ENCODE data around the gene SDF2L1. TPM values are rescaled to one million over a fixed set of nuclear protein-coding genes. Genes with fewer than 3 reads are reported as not detected.

The SDF2L1 gene
- polyA plus RNA-seq, 1 experiment, result 12.6 TPM

DNA sequence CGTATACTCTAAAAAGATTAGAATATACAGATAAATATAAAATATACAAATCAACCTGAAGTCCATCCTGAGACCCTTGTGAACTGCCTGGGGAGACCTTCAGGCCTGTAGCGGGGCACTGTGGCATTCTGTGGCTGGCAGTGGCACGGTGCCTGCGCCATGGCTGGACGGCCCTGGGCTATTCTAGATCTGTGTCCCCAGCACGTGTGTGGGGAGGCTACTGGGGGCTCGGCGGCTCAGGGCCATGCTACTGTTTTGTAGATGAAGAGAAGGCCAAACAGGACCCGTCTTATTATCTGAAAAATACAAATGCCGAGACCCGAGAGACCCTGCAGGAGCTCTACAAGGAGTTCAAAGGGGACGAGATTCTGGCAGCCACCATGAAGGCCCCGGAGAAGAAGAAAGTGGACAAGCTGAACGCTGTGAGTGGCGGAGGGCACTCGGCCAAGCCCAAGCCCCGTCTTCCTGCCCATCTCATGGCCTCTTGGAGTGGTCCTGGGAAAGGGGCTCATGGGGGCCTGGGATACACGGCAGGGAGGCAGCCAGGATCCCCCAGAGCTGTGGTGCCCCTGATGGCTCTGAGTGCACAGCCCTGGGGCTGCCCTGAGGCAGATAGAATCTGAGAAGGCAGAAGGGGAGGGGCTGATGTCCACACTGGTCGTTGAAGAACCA, 42.5 kb downstream of the SDF2L1 start:
- CTCF ChIA-PET, result no interaction called here

GRCh38 chr22:21685164-21685513, 43.0 kb downstream of the SDF2L1 start:
- ChIA-PET POLR2A (no interaction called here), CTCF (no interaction called here)

More for the DNA sequence above, 42.5 kb downstream of the SDF2L1 start:
- POLR2A ChIA-PET, result no interaction called here
- no peak overlapping the region for H3K4me3 ChIP-seq (ENCODE audit: low read depth, low read length)
- H3K27ac ChIP-seq (ENCODE audit: low read depth, low read length), result no peak overlapping the region
- H3K9me3 ChIP-seq (ENCODE audit: control insufficient read depth, insufficient read depth, low read length), result no peaks in the 10 kb centered on the region; the same call in 1 of the 2 replicates
- no peaks in the 10 kb centered on the region for H3K27me3 ChIP-seq (ENCODE audit: control insufficient read depth, insufficient read depth, low read length)
- no peak for TF ChIP-seq CTCF (IDR thresholded peaks at IDR 0.05; ENCODE audit: low read depth, low read length)
- DNase-seq (ENCODE audit: low read depth, low spot score), result no peak

DNA sequence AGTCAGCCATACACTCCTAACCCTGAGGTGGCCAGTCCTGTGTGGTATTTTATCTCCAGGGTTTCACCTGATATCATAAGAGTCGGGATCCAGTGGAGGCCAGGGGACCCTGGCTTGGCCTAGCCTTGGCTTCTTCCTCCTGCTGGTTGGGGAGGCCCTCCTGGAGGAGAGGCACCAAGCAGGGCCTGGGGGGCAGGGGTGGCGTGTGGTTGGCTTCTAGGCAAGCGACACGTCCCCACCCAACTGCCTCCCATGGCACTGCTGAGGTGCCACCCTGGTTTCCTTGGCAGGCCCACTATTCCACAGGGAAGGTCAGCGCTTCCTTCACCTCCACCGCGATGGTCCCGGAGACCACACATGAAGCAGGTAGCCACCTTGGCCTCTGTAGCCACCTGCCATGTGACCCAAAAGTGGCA, 44.1 kb downstream of the SDF2L1 start:
- POLR2A ChIA-PET, result no interaction called here

More at GRCh38 chr22:21685164-21685513, 43.0 kb downstream of the SDF2L1 start:
- H3K4me3 ChIP-seq (ENCODE audit: low read depth, low read length), result no peak overlapping the region
- no peaks in the 10 kb centered on the region for H3K27me3 ChIP-seq (ENCODE audit: control insufficient read depth, insufficient read depth, low read length)
- no peaks in the 10 kb centered on the region; the same call in 1 of the 2 replicates for H3K9me3 ChIP-seq (ENCODE audit: control insufficient read depth, insufficient read depth, low read length)
- H3K27ac ChIP-seq (ENCODE audit: low read depth, low read length), result no peak overlapping the region
- no peak for TF ChIP-seq CTCF (IDR thresholded peaks at IDR 0.05; ENCODE audit: low read depth, low read length)
- no peak for DNase-seq (ENCODE audit: low read depth, low spot score)

DNA sequence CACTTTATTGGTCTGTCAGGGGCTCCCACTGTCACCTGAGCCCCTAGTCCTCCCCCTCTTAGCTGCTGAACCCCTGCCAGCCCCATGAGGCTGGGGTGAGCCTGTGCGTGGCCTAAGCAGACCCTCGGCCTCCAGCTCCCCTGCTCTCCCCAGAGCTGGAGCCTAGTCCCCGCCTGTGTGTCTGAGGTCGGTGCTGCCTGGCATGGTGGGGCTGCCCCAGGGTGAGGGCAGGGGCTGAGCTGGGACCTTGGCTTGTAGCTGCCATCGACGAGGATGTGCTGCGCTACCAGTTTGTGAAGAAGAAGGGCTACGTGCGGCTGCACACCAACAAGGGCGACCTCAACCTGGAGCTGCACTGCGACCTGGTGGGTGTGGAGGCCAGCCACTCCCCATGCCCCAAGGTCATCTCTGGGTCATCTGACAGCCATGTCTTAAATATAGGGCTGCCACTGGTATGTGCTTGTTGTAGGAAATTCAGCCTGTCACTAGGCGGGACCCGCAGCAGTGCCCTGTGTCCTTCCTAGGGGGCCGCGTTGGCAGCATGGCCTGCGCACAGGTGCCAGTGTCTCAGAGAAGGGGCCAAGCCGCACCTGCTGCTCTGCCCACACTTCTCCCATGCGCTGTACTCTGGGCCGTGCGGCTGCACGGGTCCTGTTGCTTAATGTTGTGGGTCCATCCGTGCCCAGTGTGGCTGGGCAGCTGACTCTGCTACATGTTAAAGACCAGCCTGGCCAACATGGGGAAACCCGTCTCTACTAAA, 44.7 kb downstream of the SDF2L1 start:
- H3K4me3 ChIP-seq (ENCODE audit: low read depth, low read length), result no peak overlapping the region
- no peak overlapping the region for H3K27ac ChIP-seq (ENCODE audit: low read depth, low read length)
- no peak for DNase-seq (ENCODE audit: low read depth, low spot score)
- ChIA-PET POLR2A (no interaction called here), CTCF (no interaction called here)
- TF ChIP-seq CTCF (IDR thresholded peaks at IDR 0.05; ENCODE audit: low read depth, low read length), result no peak
- no peaks in the 10 kb centered on the region; the same call in 1 of the 2 replicates for H3K9me3 ChIP-seq (ENCODE audit: control insufficient read depth, insufficient read depth, low read length)
- no peaks in the 10 kb centered on the region for H3K27me3 ChIP-seq (ENCODE audit: control insufficient read depth, insufficient read depth, low read length)

More for the DNA sequence above, 44.1 kb downstream of the SDF2L1 start:
- TF ChIP-seq CTCF (IDR thresholded peaks at IDR 0.05; ENCODE audit: low read depth, low read length), result no peak
- no peak for DNase-seq (ENCODE audit: low read depth, low spot score)
- Histone ChIP-seq H3K9me3 (ENCODE audit: control insufficient read depth, insufficient read depth, low read length) (no peaks in the 10 kb centered on the region; the same call in 1 of the 2 replicates), H3K27me3 (ENCODE audit: control insufficient read depth, insufficient read depth, low read length) (no peaks in the 10 kb centered on the region), H3K4me3 (ENCODE audit: low read depth, low read length) (no peak overlapping the region), H3K27ac (ENCODE audit: low read depth, low read length) (no peak overlapping the region)
- CTCF ChIA-PET, result no interaction called here

GRCh38 chr22:21687685-21688259, 45.7 kb downstream of the SDF2L1 start:
- POLR2A ChIA-PET, result no interaction called here
- TF ChIP-seq CTCF (IDR thresholded peaks at IDR 0.05; ENCODE audit: low read depth, low read length), result no peak
- CTCF ChIA-PET, result no interaction called here
- no peak for DNase-seq (ENCODE audit: low read depth, low spot score)
- no peaks in the 10 kb centered on the region for H3K27me3 ChIP-seq (ENCODE audit: control insufficient read depth, insufficient read depth, low read length)
- H3K4me3 ChIP-seq (ENCODE audit: low read depth, low read length), result no peak overlapping the region
- no peaks in the 10 kb centered on the region for H3K9me3 ChIP-seq (ENCODE audit: control insufficient read depth, insufficient read depth, low read length)
- H3K27ac ChIP-seq (ENCODE audit: low read depth, low read length), result no peak overlapping the region
